Measurements from ENCODE around the gene PCDH9.

PCDH9 gene

DNA sequence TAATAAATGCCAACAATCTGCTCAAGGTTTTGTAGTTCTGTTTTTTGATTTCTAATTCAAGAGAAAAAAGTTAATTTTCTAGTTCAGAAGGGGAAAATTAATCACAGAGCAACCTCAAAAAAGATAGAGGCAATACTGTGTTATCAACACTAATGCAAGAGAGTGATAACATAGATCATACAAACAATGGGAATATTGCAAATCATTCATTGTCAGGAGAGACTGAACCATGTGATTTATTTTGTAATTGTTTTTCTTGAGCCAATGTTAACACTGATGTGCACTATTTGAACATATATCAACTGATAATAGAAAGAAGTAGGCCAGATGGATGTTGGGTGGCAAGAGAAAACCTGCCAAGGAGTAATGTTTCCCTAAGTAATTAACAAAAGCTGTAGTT lies 19.9 kb downstream of the PCDH9 start:
- Mint-ChIP-seq H3K27me3 (ENCODE audit: low read depth) (no peaks in the 10 kb centered on the region), H3K4me3 (no peak overlapping the region), H3K4me1 (ENCODE audit: low read depth) (no peaks in the 10 kb centered on the region), H3K36me3 (ENCODE audit: low read depth) (no peaks in the 10 kb centered on the region), H3K9me3 (no peaks in the 10 kb centered on the region), H3K27ac (no peak overlapping the region)

DNA sequence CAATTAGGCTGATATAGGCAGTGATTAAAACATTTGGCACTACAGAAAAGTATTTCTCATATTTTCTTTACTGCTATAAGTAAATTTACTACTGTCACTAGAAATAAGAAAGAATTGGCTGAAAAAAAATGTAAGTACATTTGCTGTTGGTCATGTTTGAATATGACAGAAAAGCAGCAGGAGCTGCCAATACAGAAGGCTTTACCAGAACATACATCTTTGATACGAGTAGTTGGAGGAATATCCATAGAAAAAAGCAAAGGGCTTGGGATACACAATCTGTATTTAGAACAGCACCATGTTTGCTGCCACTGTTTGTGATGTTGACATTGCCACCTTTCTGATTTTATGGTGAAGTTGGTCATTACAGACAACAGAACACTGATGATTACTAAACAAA lies 21.6 kb downstream of the PCDH9 start:
- Mint-ChIP-seq H3K4me3 (no peak overlapping the region), H3K9me3 (no peaks in the 10 kb centered on the region), H3K27me3 (ENCODE audit: low read depth) (no peaks in the 10 kb centered on the region), H3K36me3 (ENCODE audit: low read depth) (no peaks in the 10 kb centered on the region), H3K4me1 (ENCODE audit: low read depth) (no peaks in the 10 kb centered on the region), H3K27ac (no peak overlapping the region)

DNA sequence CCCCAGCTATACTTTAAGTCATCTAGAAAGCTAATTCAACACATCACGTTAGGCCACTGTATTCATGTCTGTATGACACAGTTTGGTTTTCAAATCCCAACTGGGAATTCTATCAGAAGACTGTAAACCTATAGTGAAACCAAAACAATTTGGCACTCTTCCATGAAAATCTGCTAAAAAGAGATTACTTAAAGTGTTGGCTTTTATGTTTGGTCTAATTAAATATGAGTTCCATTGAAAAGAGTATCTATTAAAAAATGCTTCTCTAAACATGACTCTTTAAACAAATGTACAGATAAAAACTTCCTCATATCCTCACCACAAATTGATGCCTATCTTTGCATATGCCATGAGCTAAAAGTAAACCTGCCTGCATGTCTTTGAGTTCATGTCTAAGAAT lies 25.4 kb downstream of the PCDH9 start:
- no peaks in the 10 kb centered on the region for H3K36me3 Mint-ChIP-seq (ENCODE audit: low read depth)
- no peaks in the 10 kb centered on the region for H3K4me1 Mint-ChIP-seq (ENCODE audit: low read depth)
- H3K9me3 Mint-ChIP-seq, result no peaks in the 10 kb centered on the region
- H3K27ac Mint-ChIP-seq, result no peak overlapping the region
- no peak overlapping the region for H3K4me3 Mint-ChIP-seq
- H3K27me3 Mint-ChIP-seq (ENCODE audit: low read depth), result no peaks in the 10 kb centered on the region

DNA sequence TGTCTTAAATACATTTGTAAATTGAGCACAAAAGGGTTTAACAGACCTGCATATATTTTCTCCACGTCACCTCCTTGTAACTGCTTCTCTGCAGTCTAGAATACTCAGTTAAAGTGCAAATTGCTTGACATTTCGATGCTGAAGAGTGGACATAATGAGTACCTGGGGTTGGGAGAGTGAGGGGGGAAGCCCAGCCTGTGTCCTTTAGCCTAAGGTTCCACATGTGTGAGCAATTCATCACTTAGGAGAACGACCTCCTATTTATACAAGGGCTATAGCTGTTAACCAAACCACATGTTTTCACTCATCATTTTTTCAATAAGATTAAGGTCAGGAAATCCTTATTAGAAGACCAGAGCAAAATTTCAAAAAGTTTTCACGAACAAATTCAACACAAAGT lies 29.5 kb downstream of the PCDH9 start:
- no peak overlapping the region for H3K27ac Mint-ChIP-seq

DNA sequence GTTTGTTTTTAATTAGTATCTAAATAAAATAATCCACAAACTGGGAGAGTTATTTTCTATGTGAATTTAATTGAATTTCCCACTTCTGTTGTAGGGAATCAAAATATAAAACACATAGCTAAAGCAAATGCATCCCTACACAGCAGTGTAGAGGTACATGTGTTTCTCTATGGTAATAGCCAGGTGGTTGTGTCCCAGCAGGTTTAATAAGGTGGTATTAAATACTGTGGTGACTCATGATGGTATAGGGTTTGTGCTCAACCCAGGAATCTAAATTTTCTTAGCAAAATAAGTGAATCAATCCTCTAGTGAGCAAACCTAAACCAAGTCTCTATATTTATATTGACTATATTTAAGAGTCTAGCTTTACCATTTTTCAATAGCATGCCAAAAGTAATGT lies 30.0 kb downstream of the PCDH9 start:
- no peaks in the 10 kb centered on the region for H3K4me1 Mint-ChIP-seq (ENCODE audit: low read depth)
- H3K9me3 Mint-ChIP-seq, result no peaks in the 10 kb centered on the region
- no peak overlapping the region for H3K27ac Mint-ChIP-seq
- no peaks in the 10 kb centered on the region for H3K36me3 Mint-ChIP-seq (ENCODE audit: low read depth)
- no peak overlapping the region for H3K4me3 Mint-ChIP-seq
- H3K27me3 Mint-ChIP-seq (ENCODE audit: low read depth), result no peaks in the 10 kb centered on the region

More for the DNA sequence above, 29.5 kb downstream of the PCDH9 start:
- no peaks in the 10 kb centered on the region for H3K36me3 Mint-ChIP-seq (ENCODE audit: low read depth)
- no peaks in the 10 kb centered on the region for H3K9me3 Mint-ChIP-seq
- no peaks in the 10 kb centered on the region for H3K27me3 Mint-ChIP-seq (ENCODE audit: low read depth)
- no peak overlapping the region for H3K4me3 Mint-ChIP-seq
- no peaks in the 10 kb centered on the region for H3K4me1 Mint-ChIP-seq (ENCODE audit: low read depth)

DNA sequence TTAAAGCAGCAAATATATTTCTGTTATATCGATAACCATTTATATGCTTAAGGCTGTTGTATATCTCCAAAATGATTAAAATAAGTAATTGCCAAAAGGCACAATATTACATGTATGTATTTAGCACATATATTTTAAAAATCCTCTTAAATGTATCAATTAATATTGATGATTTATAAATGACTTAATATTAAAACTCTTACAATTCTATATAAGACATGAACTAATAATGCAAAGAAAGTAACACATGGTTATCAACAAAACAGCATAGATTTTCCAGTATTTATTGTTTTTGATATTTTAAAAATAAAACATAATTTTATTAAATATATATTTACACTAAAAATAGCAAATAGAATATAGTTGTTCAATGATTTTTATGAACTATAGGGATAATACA lies 32.4 kb downstream of the PCDH9 start:
- Mint-ChIP-seq H3K9me3 (no peaks in the 10 kb centered on the region), H3K27me3 (ENCODE audit: low read depth) (no peaks in the 10 kb centered on the region), H3K4me3 (no peak overlapping the region), H3K36me3 (ENCODE audit: low read depth) (no peaks in the 10 kb centered on the region), H3K27ac (no peak overlapping the region), H3K4me1 (ENCODE audit: low read depth) (no peaks in the 10 kb centered on the region)

DNA sequence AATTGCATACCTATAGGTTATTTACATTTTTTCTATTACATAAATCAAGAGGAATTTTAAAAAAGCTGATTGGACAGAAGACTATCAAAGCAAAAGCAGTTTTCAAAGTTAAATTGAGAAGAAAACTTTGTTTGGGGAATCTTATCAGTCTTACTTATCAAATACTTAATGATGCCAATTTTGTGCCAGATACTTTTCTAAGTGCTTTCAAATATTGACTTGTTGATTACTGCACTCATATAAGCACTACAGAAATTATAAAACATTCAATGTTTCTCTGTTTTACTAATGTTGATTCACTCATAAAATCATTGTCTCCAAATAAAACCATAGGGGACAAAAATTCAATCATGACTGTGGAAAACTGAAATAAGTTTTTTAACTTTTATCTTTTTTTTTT lies 36.2 kb downstream of the PCDH9 start:
- no peaks in the 10 kb centered on the region for H3K9me3 Mint-ChIP-seq
- no peak overlapping the region for H3K27ac Mint-ChIP-seq
- no peaks in the 10 kb centered on the region for H3K36me3 Mint-ChIP-seq (ENCODE audit: low read depth)
- no peak overlapping the region for H3K4me3 Mint-ChIP-seq
- no peaks in the 10 kb centered on the region for H3K4me1 Mint-ChIP-seq (ENCODE audit: low read depth)
- no peaks in the 10 kb centered on the region for H3K27me3 Mint-ChIP-seq (ENCODE audit: low read depth)

DNA sequence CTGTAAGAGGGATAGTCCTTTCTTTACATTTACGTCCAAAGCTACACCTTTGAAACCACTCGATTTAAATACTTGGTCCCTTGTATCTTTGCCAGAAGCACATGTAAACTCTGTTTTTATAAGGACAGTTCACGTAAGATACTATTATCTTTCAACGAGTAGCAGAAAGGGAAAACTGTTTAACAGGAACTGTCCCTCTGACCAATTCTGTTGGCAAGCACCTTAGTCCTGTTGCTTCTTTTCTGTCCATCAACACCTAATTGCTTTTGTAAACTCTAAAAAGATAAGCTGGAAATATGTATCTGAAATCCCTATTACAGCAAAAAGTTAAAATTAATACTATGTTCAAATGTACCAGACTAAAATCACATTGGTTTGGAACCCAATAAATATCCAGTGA lies 37.4 kb downstream of the PCDH9 start:
- Mint-ChIP-seq H3K27me3 (ENCODE audit: low read depth) (no peaks in the 10 kb centered on the region), H3K27ac (no peak overlapping the region), H3K36me3 (ENCODE audit: low read depth) (no peaks in the 10 kb centered on the region), H3K4me3 (no peak overlapping the region), H3K4me1 (ENCODE audit: low read depth) (no peaks in the 10 kb centered on the region), H3K9me3 (no peaks in the 10 kb centered on the region)

DNA sequence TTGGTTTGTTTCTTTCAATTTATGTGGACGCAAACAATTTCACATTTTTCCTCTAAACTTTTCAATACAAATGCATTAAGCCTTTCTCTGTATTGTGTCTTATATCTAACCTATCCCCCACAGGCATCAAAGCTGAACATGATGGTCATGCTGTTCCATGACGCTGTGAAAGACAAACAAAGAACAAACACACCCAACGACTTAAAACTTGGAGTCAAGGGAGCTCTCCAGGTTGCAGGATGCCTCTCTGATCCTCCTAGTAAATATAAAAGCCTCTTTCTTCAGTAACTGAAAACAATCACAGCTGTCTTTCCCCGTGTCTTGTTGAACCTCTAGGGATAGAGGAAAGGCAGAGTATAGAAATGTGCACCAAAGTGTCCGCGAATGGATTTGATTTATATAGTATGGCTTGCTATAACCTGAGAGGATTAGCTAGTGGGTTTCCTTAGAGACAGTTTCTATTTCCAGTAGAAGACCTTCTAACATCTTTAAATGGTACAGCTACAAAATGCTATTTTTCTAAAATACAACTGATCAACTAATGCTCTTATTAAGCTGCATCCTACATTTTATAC lies 43.1 kb downstream of the PCDH9 start:
- H3K36me3 Mint-ChIP-seq (ENCODE audit: low read depth), result no peaks in the 10 kb centered on the region
- H3K4me1 Mint-ChIP-seq (ENCODE audit: low read depth), result no peaks in the 10 kb centered on the region
- no peaks in the 10 kb centered on the region for H3K9me3 Mint-ChIP-seq
- H3K27me3 Mint-ChIP-seq (ENCODE audit: low read depth), result no peaks in the 10 kb centered on the region
- H3K4me3 Mint-ChIP-seq, result no peak overlapping the region
- H3K27ac Mint-ChIP-seq, result no peak overlapping the region

DNA sequence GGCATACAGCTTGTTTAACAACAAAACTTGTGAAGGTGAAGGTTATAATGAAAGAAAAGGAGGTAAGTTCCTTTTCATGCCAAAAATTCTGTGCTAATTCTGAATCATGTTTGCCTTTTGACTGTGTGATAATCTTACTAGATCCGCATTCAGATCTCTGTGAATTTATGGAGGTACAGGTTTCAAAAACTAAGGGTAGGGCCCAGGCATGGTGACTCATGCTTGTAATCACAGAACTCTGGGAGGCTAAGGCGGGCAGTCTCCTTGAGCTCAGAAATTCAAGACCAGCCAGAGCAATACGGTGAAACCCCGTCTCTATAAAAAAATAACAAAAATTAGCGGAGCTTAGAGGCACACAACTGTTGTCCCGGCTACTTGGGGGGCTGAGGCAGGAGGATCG lies 45.9 kb downstream of the PCDH9 start:
- Mint-ChIP-seq H3K27ac (no peak overlapping the region), H3K9me3 (no peaks in the 10 kb centered on the region), H3K4me3 (no peak overlapping the region), H3K4me1 (ENCODE audit: low read depth) (no peaks in the 10 kb centered on the region), H3K27me3 (ENCODE audit: low read depth) (no peaks in the 10 kb centered on the region), H3K36me3 (ENCODE audit: low read depth) (no peaks in the 10 kb centered on the region)

DNA sequence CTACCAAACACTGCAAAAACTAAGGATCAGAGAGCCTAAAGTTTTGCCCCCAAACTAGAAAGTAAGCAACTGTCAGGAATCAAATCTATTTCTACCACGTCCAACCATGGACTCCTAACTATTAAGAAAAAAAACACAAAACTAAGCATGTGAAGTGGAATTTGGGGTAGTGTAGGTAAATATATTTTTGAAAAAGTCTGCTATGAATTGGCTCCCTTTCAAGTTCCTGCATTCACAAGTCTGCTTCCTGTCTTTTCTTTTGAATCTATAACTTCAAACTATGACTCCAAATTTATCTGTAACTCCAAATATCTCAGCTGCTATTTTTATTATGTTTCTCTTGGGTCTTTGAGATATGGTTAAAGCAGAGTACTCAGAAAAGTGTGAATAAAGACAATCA lies 47.0 kb downstream of the PCDH9 start:
- Mint-ChIP-seq H3K36me3 (ENCODE audit: low read depth) (no peaks in the 10 kb centered on the region), H3K27me3 (ENCODE audit: low read depth) (no peaks in the 10 kb centered on the region), H3K9me3 (no peaks in the 10 kb centered on the region), H3K27ac (no peak overlapping the region), H3K4me1 (ENCODE audit: low read depth) (no peaks in the 10 kb centered on the region), H3K4me3 (no peak overlapping the region)

DNA sequence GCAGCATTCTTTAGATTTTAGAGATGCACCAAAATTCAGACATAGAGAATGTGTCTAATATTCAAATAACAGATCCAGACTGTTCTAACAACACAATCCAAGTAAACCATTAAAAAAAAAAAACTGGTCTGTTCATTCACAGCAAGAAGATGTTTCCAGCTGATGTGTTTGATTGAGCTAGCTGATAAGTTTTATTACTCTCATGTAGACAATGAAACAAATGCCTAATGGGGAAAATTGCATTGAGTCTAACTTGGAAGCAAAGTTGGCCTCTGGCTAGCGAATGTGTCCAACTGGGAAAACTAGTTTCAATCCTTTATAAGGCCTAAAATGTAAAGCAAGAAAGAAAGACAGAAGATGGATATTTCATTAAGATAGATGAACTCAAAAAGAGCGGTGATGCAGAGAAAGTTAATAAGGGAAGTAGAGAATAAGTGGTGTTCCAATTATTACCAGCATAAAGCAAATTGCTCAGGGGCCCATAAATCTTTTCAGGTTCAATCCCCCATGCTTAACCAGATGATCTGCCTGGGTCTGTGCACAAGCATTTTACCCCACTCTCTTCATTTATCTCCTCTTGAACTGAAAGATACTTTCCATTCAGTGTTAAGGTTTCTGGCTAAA lies 54.2 kb downstream of the PCDH9 start:
- Mint-ChIP-seq H3K9me3 (no peaks in the 10 kb centered on the region), H3K27ac (no peak overlapping the region), H3K36me3 (ENCODE audit: low read depth) (no peaks in the 10 kb centered on the region), H3K4me3 (no peak overlapping the region), H3K27me3 (ENCODE audit: low read depth) (peaks cover 5% of the 10 kb centered on the region), H3K4me1 (ENCODE audit: low read depth) (no peaks in the 10 kb centered on the region)

DNA sequence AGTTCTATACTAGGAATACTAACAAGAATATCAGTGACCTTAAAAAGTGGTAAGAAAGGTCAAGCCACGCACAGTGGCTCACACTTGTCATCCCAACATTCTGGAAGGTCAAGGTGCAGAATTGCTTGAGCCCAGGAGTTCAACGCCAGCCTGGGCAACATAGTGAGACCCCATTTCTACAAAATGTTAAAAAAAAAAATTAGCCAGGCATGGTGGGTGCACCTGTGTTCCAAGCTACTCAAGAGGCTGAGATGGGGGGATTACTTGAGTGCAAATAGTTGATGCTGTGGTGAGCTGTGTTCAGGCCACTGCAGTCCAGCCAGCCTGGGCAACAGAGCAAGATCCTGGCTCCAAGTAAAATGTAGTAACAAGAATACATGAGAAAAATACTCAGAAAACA lies 61.8 kb downstream of the PCDH9 start:
- Mint-ChIP-seq H3K9me3 (no peaks in the 10 kb centered on the region), H3K27me3 (ENCODE audit: low read depth) (no peaks in the 10 kb centered on the region), H3K27ac (no peak overlapping the region), H3K4me3 (no peak overlapping the region), H3K36me3 (ENCODE audit: low read depth) (no peaks in the 10 kb centered on the region), H3K4me1 (ENCODE audit: low read depth) (no peaks in the 10 kb centered on the region)

DNA sequence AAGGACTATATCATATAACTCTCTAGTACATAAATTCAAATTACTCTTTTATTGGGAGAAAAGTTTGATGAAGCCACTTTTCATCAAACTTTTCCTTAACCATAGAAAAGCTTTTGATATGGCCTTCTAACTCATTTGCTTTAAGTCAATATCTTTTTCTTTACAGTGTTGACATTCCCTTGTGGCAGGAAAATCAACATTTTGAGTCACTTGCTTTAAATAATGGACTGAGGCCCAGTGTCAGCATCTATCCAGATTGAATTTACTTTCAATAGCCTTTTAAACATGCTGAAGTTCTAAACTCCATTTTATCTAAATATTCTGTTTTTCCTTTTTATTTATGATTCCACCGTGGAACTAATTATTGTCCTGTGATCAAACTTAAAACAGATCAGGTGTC lies 62.7 kb downstream of the PCDH9 start:
- Mint-ChIP-seq H3K9me3 (no peaks in the 10 kb centered on the region), H3K4me1 (ENCODE audit: low read depth) (no peaks in the 10 kb centered on the region), H3K27me3 (ENCODE audit: low read depth) (no peaks in the 10 kb centered on the region), H3K4me3 (no peak overlapping the region), H3K36me3 (ENCODE audit: low read depth) (no peaks in the 10 kb centered on the region), H3K27ac (no peak overlapping the region)

DNA sequence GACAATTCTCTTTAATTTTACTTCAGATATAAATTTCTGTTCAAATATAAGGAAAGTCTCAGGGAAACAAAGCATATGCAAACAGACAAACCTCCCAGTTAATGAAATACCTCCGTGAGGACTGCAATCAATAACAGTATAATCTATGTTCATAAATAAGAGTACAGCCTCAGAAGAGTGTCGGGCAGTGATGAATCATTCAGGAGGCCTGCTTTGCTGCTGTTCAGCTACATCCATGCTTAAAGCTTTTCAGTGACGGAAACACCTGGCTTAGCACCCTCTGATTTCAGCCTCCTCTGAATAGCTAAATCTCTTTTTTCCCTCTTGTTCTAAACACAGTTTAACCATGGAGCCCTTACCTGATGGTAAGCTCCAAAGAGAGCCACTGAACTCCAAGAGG lies 69.0 kb downstream of the PCDH9 start:
- Mint-ChIP-seq H3K4me1 (ENCODE audit: low read depth) (no peaks in the 10 kb centered on the region), H3K9me3 (no peaks in the 10 kb centered on the region), H3K4me3 (no peak overlapping the region), H3K27me3 (ENCODE audit: low read depth) (no peaks in the 10 kb centered on the region), H3K27ac (no peak overlapping the region), H3K36me3 (ENCODE audit: low read depth) (no peaks in the 10 kb centered on the region)

DNA sequence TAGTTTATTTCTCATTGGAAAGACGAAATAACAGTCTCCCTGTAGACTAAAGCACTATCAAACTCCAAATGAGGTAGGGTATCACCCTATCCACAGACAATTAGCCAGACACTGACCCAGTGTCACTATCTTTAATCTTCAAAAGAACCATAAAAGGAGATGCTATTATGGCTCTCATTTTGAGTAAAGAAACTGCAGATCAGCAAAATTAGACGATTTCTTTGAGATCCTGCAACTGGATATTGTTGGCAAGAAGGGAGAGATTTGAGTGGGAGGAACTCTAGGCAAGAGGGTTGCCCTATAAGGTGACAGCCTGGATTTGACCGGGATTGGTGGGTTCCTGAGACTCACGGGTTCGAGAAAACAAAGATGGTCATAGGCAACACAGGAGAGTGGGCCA lies 71.2 kb downstream of the PCDH9 start:
- Mint-ChIP-seq H3K9me3 (no peaks in the 10 kb centered on the region), H3K27ac (no peak overlapping the region), H3K27me3 (ENCODE audit: low read depth) (no peaks in the 10 kb centered on the region), H3K4me1 (ENCODE audit: low read depth) (no peaks in the 10 kb centered on the region), H3K36me3 (ENCODE audit: low read depth) (no peaks in the 10 kb centered on the region), H3K4me3 (no peak overlapping the region)
